Measurements from ENCODE around the gene HMX3. TPM values are rescaled to one million over a fixed set of nuclear protein-coding genes. Genes with fewer than 3 reads are reported as not detected.

The HMX3 gene
- total RNA-seq, 1 experiment from 2014 or later: not detected

DNA sequence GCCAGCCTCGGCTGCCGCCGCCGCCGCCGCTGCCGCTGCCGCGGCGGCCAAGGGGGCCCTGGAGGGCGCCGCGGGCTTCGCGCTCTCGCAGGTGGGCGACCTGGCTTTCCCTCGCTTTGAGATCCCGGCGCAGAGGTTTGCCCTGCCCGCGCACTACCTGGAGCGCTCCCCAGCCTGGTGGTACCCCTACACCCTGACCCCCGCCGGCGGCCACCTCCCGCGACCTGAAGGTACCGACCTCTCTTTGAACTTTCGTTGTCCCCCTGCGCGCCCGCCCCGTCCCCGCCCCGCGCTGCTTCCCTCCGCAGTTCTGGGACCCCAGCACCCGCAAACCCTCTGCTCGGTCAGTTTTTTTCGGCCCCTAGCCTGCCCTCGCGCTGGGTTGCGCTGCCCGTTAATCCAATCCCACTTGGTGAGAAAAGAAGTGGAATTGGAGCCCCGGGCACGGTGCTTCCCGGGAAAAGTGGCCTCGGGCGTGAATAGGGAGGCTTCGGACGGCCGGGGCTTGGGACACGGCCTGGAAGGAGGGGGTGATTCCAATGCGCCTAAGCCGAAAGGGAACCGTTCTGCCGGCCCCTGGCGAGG is 543 bp downstream of the HMX3 start:
- H3K27ac ChIP-seq (ENCODE audit: insufficient read length, low read depth, low read length): no peak overlapping the region

More for the DNA sequence above, 543 bp downstream of the HMX3 start:
- Histone ChIP-seq H4K8ac (replicated peaks; ENCODE audit: insufficient read length, low read depth, low read length) (no peak overlapping the region), H3K79me1 (ENCODE audit: insufficient read depth, low read depth, low read length, poor library complexity, severe bottlenecking) (no peaks in the 10 kb centered on the region), H3K14ac (ENCODE audit: insufficient read depth, low read length) (no peak overlapping the region), H3K4me2 (ENCODE audit: insufficient read depth, insufficient read length, low read length) (peak overlapping the region; percentile 62), H3K23ac (ENCODE audit: insufficient read length, low read depth, low read length) (no peak overlapping the region), H4K91ac (ENCODE audit: insufficient read length, low read depth, low read length) (no peak overlapping the region), H3K56ac (ENCODE audit: insufficient read length, low read depth, low read length) (no peak overlapping the region), H3K79me2 (ENCODE audit: insufficient read depth, low read length) (no peaks in the 10 kb centered on the region), H3T11ph (ENCODE audit: low read length) (no peak overlapping the region), H4K20me1 (ENCODE audit: control insufficient read depth, insufficient read depth, insufficient read length) (no peaks in the 10 kb centered on the region), H2BK12ac (ENCODE audit: insufficient read length, low read depth, low read length) (no peak overlapping the region), H3K4me1 (ENCODE audit: insufficient read depth, low read length) (no peaks in the 10 kb centered on the region; the same call in 1 of the 2 replicates), H2BK120ac (ENCODE audit: low read depth, low read length, poor library complexity, severe bottlenecking) (no peak overlapping the region), H2BK15ac (ENCODE audit: low read depth, low read length) (no peak overlapping the region), H3K4ac (ENCODE audit: low read depth, low read length) (no peak overlapping the region), H3K9ac (ENCODE audit: extremely low read depth, insufficient read length, low read length) (no peak overlapping the region), H3K27me3 (ENCODE audit: insufficient read depth, low read length) (peaks cover 80% of the 10 kb centered on the region), H2BK5ac (ENCODE audit: insufficient read length, low read length) (no peak overlapping the region), H2AFZ (ENCODE audit: low read length) (no peak overlapping the region), H3K9me3 (ENCODE audit: control insufficient read depth, low read depth, low read length) (no peaks in the 10 kb centered on the region), H2AK5ac (ENCODE audit: insufficient read length, low read length) (no peak overlapping the region), H4K5ac (ENCODE audit: insufficient read length, low read depth, low read length) (no peak overlapping the region), H3K23me2 (ENCODE audit: insufficient read length, low read depth, low read length, poor library complexity, severe bottlenecking) (peaks cover 38% of the 10 kb centered on the region), H3K18ac (ENCODE audit: insufficient read length, low read depth, low read length) (no peak overlapping the region), H2BK20ac (ENCODE audit: low read depth, low read length, poor library complexity, severe bottlenecking) (no peak overlapping the region)
- TF ChIP-seq, protein P1, sequence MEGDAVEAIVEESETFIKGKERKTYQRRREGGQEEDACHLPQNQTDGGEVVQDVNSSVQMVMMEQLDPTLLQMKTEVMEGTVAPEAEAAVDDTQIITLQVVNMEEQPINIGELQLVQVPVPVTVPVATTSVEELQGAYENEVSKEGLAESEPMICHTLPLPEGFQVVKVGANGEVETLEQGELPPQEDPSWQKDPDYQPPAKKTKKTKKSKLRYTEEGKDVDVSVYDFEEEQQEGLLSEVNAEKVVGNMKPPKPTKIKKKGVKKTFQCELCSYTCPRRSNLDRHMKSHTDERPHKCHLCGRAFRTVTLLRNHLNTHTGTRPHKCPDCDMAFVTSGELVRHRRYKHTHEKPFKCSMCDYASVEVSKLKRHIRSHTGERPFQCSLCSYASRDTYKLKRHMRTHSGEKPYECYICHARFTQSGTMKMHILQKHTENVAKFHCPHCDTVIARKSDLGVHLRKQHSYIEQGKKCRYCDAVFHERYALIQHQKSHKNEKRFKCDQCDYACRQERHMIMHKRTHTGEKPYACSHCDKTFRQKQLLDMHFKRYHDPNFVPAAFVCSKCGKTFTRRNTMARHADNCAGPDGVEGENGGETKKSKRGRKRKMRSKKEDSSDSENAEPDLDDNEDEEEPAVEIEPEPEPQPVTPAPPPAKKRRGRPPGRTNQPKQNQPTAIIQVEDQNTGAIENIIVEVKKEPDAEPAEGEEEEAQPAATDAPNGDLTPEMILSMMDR (conservative IDR thresholded peaks at IDR 0.05): no peak
- Mint-ChIP-seq H3K4me1 (peaks cover 35 to 54% of the 10 kb centered on the region in 2 experiments), H3K36me3 (ENCODE audit: insufficient read depth in 1 of 3, low read depth in 3 of 3) (no peaks in the 10 kb centered on the region), H3K27ac (no peak overlapping the region), H3K9me3 (peaks cover 2 to 8% of the 10 kb centered on the region in 2 experiments; a peak in 3 of 5 replicates), H3K27me3 (ENCODE audit: low read depth) (peaks cover 98% of the 10 kb centered on the region), H3K4me3 (peak overlapping the region; percentile 54 to 85)
- no peak for DNase-seq
- WGBS (ENCODE audit: extremely low coverage, insufficient read length, low lambda C conversion rate): no CpG with 5 or more reads among the region's 59 CpGs
